ENCODE measurements around the gene FETUB. TPM values are rescaled to one million over a fixed set of nuclear protein-coding genes. Genes with fewer than 3 reads are reported as not detected.

FETUB gene
- polyA plus RNA-seq (2014; cell fraction: cytosol; rRNA removed), result not detected in 2 replicates
- polyA plus RNA-seq (2014; cell fraction: nucleus; rRNA removed), result not detected in 2 replicates

- no peak for DNase-seq (ENCODE audit: low spot score)
These were observed at the start of gene FETUB for GRCh38 chr3:186639778-186640472. Gene FETUB (plus strand): TSS chr3:186640399. CDS start chr3:186640461, 62 bp downstream.

GRCh38 chr3:186590580-186591295 is 49.5 kb upstream of the FETUB start:
- no peak for DNase-seq (ENCODE audit: low spot score)

GRCh38 chr3:186592682-186593081 is 47.5 kb upstream of the FETUB start:
- no peak for DNase-seq (ENCODE audit: low spot score)

GRCh38 chr3:186593862-186594261 is 46.3 kb upstream of the FETUB start:
- no peak for DNase-seq (ENCODE audit: low spot score)

- no peak for DNase-seq (ENCODE audit: low spot score)
These were observed 45.5 kb upstream of the FETUB start for GRCh38 chr3:186594591-186595113.

- DNase-seq (ENCODE audit: low spot score), result no peak
These were observed 43.5 kb upstream of the FETUB start for GRCh38 chr3:186596568-186597287.

- DNase-seq (ENCODE audit: low spot score), result no peak
These were observed 42.0 kb upstream of the FETUB start for GRCh38 chr3:186598108-186598784.

GRCh38 chr3:186598794-186599141 is 41.4 kb upstream of the FETUB start:
- no peak for DNase-seq (ENCODE audit: low spot score)

- DNase-seq (ENCODE audit: low spot score), result no peak
These were observed 40.9 kb upstream of the FETUB start for GRCh38 chr3:186599142-186599784.

GRCh38 chr3:186599785-186600166 is 40.4 kb upstream of the FETUB start:
- DNase-seq (ENCODE audit: low spot score), result no peak

GRCh38 chr3:186600896-186601295 is 39.3 kb upstream of the FETUB start:
- DNase-seq (ENCODE audit: low spot score), result no peak

- DNase-seq (ENCODE audit: low spot score), result no peak
These were observed 37.0 kb upstream of the FETUB start for GRCh38 chr3:186603159-186603558.

GRCh38 chr3:186605078-186605477 is 35.1 kb upstream of the FETUB start:
- no peak for DNase-seq (ENCODE audit: low spot score)

- DNase-seq (ENCODE audit: low spot score), result no peak
These were observed 34.3 kb upstream of the FETUB start for GRCh38 chr3:186605561-186606545.

GRCh38 chr3:186608624-186609215 is 31.5 kb upstream of the FETUB start:
- DNase-seq (ENCODE audit: low spot score), result no peak

GRCh38 chr3:186609247-186609868 is 30.8 kb upstream of the FETUB start:
- peak; percentile 30 for DNase-seq (ENCODE audit: low spot score)

- DNase-seq (ENCODE audit: low spot score), result no peak
These were observed 28.1 kb upstream of the FETUB start for GRCh38 chr3:186612065-186612464.

GRCh38 chr3:186612721-186613636 is 27.2 kb upstream of the FETUB start, which contains the start of gene AHSG:
Gene AHSG (plus strand): TSS chr3:186613060. CDS start chr3:186613142, 82 bp downstream.
- no peak for DNase-seq (ENCODE audit: low spot score)

Data from SK-N-DZ (cell line).